HFF-Myc (cell line): ENCODE data around the gene CYSTM1.
A peak's percentile ranks its signal among the peaks of the same experiment; 100 is the strongest.

Experiments
- DNase-seq: peaks from one replicate; pipeline ENCODE4 v3.0.0-alpha.2; 2011; ENCODE audit warnings: low read depth; ENCODE audit errors: extremely low read depth
- H3K4me3 ChIP-seq: replicated peaks from 2 replicates; pipeline ENCODE4 v1.5.1; 2011; ENCODE audit warnings: low read depth, mild to moderate bottlenecking, control low read depth, low read length
- CTCF ChIP-seq: IDR thresholded peaks from 2 replicates; pipeline ENCODE4 v1.5.1; 2012; ENCODE audit warnings: mild to moderate bottlenecking, low read depth, low read length, control low read depth; ENCODE audit errors: missing control alignments

The CYSTM1 gene

GRCh38 chr5:140205952-140206351 lies 31.0 kb downstream of the CYSTM1 start:
- DNase-seq: no peak
- no peak for TF ChIP-seq CTCF

GRCh38 chr5:140207250-140207964 lies 32.4 kb downstream of the CYSTM1 start:
- DNase-seq: no peak
- TF ChIP-seq CTCF: no peak
- no peak overlapping the region for H3K4me3 ChIP-seq

More at GRCh38 chr5:140205952-140206351, 31.0 kb downstream of the CYSTM1 start:
- no peak overlapping the region for H3K4me3 ChIP-seq

- no peak for TF ChIP-seq CTCF
- DNase-seq: no peak
- H3K4me3 ChIP-seq: no peak overlapping the region
Observed at GRCh38 chr5:140208065-140208464, 33.1 kb downstream of the CYSTM1 start.

GRCh38 chr5:140213370-140213983 lies 38.5 kb downstream of the CYSTM1 start:
- DNase-seq: no peak
- no peak overlapping the region for H3K4me3 ChIP-seq
- no peak for TF ChIP-seq CTCF

GRCh38 chr5:140214831-140215230 lies 39.8 kb downstream of the CYSTM1 start:
- TF ChIP-seq CTCF: no peak
- H3K4me3 ChIP-seq: no peak overlapping the region
- DNase-seq: peak; percentile 35

- TF ChIP-seq CTCF: no peak
- DNase-seq: no peak
- H3K4me3 ChIP-seq: no peak overlapping the region
Observed at GRCh38 chr5:140215276-140215675, 40.3 kb downstream of the CYSTM1 start.
